GM21723 (cell line): ENCODE measurements around the gene CCDC124.

Source experiments
- ATAC-seq: cut with Tn5 transposase; IDR thresholded peaks from one replicate; pipeline ENCODE4 v1.9.1; 2021; ENCODE audit warnings: mild to moderate bottlenecking, moderate library complexity; ENCODE audit not compliant: unreplicated experiment

The CCDC124 gene

GRCh38 chr19:17933414-17934129 lies 757 bp downstream of the CCDC124 start:
- ATAC-seq = no peak

- ATAC-seq = no peak
Observed at GRCh38 chr19:17936379-17936778, 3.6 kb downstream of the CCDC124 start.

GRCh38 chr19:17937371-17937900 lies 4.6 kb downstream of the CCDC124 start:
- no peak for ATAC-seq

- ATAC-seq = peak; percentile 69
Observed at GRCh38 chr19:17938092-17938845, 5.5 kb downstream of the CCDC124 start.

GRCh38 chr19:17942181-17942580 lies 9.4 kb downstream of the CCDC124 start:
- no peak for ATAC-seq

- no peak for ATAC-seq
Observed at GRCh38 chr19:17942582-17943273, 9.9 kb downstream of the CCDC124 start.

- no peak for ATAC-seq
Observed at GRCh38 chr19:17943274-17944221, 10.7 kb downstream of the CCDC124 start.

- ATAC-seq = no peak
Observed at GRCh38 chr19:17944301-17944700, 11.5 kb downstream of the CCDC124 start.

GRCh38 chr19:17946965-17947784 lies 14.4 kb downstream of the CCDC124 start:
- ATAC-seq = peak; percentile 22

- ATAC-seq = peak; percentile 36
Observed at GRCh38 chr19:17947815-17948513, 15.1 kb downstream of the CCDC124 start.

- no peak for ATAC-seq
Observed at GRCh38 chr19:17948514-17948900, 15.7 kb downstream of the CCDC124 start.

- no peak for ATAC-seq
Observed at GRCh38 chr19:17948931-17949930, 16.4 kb downstream of the CCDC124 start.

GRCh38 chr19:17949956-17950309 lies 17.1 kb downstream of the CCDC124 start:
- ATAC-seq = no peak

GRCh38 chr19:17950310-17951156 lies 17.7 kb downstream of the CCDC124 start:
- no peak for ATAC-seq

- no peak for ATAC-seq
Observed at GRCh38 chr19:17951157-17951989, 18.6 kb downstream of the CCDC124 start.
